GM19438 (cell line): Measurements from ENCODE around the gene MAML2.

Experiments
- ATAC-seq: cut with Tn5 transposase; IDR thresholded peaks from one replicate; pipeline ENCODE4 v1.9.1; 2021; ENCODE audit warnings: low read depth; ENCODE audit not compliant: unreplicated experiment

The MAML2 gene

DNA sequence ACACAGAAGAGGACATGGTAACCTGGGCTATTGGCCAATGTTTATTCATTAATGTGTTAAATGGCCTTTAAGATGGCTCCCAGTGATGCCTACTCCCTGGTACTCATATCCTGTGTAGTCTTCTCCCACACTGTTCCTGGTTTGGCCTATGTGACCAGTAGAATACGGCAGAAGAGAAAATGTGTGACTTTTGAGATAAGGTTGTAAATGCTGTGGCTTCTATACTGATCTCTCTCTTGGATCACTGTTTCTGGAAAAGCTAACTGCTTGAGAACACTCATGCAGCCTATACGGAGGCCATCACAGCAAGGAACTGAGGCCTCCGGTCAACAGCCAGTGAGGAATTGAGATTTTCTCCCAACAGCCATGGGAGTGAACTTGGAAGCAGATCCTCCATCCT lies 24.1 kb downstream of the MAML2 start:
- ATAC-seq: no peak

DNA sequence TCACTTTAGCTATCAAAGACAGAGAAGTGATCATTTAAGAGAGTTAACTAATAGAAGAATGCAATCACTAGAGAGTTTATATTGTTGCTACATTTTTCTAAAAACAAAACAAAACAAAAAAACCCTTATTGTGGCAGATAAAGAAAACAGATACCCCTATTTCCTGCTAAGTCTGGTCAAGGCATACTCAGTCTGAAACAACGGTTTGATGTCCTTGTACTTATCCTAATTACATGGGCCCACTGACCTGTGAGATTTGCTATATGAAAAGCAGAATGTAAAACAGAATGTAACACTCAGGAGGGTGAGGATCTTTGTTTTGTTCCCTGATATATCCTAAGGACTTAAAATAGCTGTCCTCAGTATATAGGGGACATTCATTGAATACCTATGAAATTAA lies 24.6 kb downstream of the MAML2 start:
- no peak for ATAC-seq

DNA sequence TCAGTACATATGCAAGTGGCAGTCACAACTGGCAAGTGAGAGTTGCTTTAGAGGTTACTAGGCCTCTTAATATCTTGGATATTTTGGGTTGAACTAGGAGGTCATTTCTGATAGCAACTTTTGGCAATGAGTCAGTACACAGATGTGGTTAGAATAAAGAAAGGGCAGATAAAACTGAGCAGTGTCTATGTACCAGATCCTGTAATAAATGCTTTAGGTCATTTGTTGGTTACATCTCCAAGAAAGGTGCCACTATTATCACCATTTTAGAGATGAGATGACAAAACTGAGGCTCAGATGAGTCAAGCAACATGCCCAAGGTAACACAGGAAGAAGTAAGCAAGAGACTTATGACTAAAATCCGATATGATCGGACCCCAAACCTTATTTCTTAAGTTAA lies 25.0 kb downstream of the MAML2 start:
- ATAC-seq: no peak

DNA sequence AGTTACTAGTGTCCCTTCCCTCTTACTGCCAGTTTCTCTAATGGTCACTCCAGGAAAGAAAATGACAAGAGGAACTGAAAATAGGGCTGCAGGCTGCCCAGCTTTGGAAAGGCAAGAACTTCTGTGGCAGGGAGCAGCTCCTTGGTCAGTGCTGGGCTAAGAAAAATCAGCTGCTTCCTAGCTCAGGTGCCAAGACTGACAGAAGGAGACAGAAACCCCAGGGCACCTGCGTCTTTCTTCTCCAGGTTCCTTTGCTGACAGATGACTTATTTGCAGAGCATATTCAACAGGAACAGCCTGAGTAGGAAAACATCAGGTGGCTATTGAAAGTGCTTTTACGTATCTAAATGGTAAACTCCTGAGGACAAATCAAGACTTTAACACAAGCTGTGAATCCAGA lies 25.4 kb downstream of the MAML2 start:
- no peak for ATAC-seq

DNA sequence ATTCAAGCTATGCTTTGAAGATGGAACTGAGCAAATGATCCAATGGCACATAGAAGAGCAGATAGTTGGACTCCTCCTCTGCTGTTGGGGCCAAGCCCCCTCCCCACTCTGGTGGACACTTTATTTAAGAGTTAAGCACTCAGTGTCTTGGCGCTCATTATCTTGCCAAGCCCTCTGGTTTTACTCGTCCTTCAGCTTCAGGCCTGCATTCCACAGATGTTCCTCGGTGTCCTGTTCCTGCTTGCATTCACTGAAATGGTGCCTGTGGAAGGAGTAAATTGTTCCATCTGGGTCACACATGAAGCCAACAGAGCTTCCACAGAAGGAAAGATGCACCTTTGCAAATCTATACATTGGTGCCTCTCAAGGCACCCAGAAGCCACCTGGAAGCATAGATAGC lies 26.1 kb downstream of the MAML2 start:
- ATAC-seq: no peak

DNA sequence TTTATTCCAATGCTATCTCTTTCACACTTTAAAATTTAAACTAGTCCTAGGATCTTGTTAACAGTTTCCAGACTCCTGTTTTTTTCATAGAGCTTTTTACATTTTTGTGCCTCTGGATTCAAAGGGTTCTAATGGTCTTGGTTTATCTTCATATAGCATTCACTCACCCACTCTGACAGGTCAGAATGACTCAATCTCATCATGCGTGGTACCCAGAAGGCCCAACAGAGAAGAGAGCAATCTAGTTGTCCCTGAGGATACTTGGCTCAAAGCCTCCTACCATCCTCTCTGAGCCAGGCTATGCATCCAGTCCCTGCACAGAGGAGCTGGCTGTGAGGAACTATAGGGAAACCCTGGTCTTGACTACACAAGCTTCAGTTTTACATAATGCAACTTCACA lies 27.5 kb downstream of the MAML2 start:
- no peak for ATAC-seq

DNA sequence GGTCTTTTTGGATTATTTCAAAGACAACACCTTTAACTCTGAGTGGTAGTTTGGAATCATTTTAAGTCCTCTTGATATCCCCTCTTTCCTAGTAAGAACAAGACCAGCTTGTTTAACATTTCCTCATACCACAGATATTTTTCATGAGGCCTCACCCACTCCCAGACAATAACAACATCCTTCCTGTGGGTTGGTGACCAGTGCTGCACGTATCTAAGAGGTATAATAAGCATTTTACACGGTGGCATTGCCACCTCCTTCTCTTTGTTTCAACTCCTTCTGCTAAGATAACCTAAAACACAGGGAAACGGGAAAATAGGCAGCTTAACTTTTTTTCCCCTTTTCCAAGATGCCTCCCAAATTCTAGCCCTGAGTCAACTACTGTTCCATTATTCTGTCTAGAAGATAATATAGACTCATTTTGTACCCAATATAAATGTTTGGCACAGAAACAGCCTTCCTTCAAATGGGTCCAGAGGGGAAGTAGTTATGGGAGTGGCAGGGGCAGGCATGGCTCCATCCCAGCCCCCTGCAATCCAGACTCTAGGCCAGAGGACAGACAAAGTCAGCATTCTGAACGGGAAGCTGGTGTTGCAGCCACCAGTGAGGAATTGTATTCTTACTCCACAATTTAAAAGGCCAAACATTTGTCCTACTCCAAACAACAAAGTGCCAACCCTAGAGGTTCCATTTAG lies 28.5 kb downstream of the MAML2 start:
- ATAC-seq: no peak

DNA sequence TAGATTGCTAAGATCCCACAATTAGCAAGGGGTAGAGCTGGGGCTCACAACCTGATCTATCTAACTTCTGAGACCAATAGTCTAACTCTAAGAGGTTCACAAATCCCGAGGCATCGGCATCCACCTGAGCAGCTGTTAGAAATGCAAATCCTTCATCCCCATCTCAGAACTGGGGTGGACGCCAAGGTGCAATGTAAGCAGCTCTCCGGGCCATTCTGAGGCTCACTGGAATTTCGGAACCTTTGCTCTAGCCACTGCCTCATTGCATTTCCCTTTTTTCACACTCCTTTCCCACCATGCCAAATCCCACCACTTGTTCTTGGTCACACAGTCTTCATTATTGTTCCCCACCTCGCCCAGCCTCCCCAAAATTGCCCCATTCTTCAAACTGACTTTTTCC lies 29.8 kb downstream of the MAML2 start:
- ATAC-seq: no peak

DNA sequence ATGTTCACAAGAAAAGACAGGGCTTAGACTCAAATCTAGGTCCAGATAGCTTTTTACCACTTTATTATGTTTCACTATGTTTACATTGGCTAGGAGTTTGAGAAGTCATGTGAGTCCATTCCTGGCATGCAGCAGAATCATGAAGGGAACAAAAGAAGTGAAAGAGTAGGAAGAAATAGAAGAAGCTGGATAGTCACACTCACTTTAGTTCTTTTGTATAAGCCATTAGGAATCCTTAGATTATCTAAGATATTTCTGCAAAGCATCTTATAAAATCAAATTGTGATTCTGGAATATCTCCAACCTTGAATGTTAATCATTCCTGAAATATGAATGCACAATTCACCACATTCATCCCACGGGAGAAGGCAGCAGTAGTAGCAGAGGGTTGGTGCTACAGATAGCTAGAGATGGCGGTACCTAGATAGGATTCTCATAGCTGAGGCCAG lies 31.9 kb downstream of the MAML2 start:
- ATAC-seq: no peak

DNA sequence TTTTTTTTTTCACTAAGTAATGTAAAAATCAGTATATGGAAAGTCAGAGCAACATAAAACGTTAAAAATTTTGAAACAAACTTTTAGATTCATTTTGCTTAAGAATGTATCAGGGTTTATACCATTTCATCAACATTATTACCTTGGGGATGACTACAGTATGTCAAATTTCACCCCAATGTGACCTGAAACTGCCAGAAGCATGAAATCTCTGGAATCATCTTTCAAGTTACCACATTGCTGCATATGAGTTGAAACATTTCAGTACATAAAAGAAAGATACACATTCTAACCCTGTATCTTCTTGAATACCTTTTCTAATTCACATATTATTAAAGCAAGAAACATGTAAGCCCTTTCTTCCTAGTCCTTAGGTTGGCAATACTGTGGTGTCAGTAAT lies 32.8 kb downstream of the MAML2 start:
- ATAC-seq: no peak

DNA sequence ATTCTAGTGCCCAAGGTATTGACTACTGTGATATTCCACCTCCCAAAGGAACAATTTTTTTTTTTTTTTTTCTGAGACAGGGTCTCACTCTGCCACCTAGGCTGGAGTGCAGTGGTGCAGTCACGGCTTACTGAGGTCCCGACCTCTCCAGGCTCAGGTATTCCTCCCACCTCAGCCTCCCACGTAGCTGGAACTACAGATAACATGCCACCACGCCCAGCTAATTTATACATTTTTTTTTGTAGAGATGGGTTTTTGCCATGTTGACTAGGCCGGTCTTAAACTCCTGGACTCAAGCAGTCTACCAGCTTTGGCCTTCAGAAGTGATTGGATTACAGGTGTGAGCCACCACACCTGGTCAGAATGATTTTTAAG lies 33.4 kb downstream of the MAML2 start:
- no peak for ATAC-seq

DNA sequence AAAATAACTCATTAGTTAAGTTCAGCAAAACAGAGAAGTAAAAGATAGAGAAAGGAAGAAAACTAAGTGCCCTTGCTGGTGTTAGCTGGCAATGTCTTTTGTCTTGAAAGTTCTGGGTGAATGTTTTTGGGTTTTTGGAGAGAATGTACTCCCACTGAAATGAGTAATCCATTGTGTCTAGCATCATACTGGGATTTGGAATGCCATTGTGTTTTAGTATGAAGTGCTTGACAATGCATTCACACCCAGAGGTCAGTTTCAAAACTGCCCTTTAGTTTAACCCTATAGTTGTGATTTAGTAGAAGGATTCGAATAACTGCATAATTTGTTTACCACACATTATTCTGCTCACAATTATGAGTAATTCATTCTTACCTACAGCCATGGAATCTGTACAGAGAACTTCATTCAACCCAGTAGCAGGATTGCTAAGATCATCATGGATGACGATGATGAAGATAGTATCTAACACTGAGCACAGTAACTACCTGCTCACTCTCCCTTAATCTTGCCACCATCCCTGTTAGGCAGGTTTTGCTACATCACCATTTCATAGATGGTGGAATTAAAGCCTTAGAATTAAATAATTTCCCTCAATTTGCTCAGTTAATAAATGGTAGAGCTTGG lies 33.9 kb downstream of the MAML2 start:
- ATAC-seq: no peak

DNA sequence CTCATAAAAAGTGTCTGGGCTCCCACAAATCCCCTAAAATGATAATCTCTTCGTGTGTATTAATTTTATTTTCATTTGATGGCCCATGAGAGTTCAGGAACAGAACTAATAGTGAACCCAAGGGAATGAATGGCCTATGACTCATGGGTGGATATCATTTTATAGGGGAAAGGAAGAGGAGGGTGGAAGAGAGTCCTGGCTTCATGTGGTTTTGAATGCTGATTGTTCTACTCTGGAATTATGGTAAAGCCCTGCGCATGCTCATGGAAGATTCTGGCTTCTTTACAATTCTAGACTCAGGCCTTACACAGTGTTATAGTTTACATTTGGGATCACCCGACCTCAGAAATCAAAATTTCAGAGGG lies 35.2 kb downstream of the MAML2 start:
- ATAC-seq: no peak

DNA sequence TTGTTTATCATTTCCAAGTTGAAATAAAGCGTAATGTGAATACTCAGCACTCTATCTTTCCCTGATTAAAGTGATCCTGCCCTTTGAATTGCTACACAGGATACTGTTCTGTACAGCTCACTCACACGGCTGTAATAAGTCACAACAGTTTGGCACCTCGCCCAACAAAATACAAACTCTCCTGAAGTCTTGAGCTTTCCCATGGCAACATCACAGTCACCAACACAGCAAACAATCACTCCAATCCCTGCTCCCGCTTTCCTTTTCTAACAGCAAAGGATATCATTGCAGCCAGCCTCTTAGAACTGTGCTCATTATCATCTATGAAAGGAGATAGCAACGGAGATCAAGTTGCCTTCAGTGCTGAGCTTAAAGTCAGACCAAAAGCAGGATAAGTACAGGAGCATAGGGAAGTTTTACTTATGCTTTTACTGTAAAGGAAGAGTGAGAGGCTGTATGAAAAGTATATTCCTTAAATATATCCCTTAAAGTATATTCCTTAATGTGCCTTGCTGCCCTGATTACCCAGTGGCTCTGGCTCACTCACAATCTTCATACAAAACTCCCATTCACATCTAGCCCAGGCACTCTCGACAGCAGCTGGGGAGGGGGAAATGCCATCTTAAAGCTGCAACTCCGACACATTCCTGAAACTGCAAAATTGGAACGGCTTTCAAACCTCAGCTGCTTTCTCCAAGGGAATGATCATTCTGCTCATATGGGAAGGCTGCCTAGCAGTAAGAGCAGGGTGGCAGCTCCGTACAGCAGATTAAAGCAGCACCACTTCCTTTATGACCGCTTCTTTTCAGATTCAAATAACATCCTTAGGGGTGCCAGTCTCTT lies 35.8 kb downstream of the MAML2 start:
- no peak for ATAC-seq

DNA sequence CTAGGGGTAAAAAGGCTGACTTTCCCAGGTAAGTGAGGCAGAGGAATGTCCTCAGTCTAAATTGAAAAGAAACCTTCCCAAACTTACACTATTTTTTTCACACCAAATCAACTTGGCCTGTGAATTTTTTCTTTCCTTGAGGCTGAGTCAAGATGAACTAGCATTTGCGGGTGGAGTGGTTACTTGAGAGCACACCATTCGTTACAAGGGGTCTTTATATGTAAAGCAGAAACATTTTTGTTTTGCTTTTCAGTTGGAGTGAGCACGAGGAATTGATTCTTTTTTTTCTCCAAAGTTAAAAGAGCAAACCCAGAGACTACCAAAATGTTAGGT lies 36.4 kb downstream of the MAML2 start:
- no peak for ATAC-seq

DNA sequence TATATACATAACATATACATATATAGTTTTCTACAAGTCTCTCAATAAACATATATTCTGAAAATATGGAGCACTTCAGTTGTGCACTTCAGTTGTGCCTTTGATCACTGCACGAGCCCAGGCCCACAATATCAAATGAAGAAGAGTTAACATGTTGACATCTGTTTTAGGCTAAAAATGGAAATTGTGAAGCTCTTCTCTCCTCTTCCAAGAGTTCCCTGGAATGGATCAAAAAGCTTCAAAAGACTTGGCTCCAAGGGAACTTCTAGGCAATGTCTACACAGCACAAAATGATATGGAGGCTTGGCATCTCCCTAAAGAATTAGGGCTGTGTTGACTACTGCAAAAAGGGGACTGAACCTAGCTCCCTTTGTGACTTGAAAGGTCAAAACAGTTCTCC lies 36.9 kb downstream of the MAML2 start:
- no peak for ATAC-seq

DNA sequence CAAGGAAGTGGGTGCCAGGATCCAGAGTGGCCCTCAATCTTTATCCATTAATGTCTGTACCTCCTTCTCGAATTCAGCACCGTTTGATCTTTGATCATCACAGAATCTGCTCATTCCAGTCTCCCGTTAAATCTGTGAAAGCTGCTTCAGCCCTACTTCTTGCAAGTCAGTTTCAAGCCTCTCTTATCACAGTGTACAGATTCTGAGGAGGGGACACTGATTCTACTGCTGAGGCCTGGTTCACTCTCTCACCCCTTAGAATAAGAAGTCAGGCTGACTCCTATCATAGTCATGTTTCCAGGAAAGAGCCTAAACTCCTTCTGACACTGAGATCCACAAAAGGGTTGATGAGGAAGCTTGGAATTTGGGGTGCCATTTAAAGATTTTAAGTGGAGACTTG lies 39.0 kb downstream of the MAML2 start:
- ATAC-seq: no peak

DNA sequence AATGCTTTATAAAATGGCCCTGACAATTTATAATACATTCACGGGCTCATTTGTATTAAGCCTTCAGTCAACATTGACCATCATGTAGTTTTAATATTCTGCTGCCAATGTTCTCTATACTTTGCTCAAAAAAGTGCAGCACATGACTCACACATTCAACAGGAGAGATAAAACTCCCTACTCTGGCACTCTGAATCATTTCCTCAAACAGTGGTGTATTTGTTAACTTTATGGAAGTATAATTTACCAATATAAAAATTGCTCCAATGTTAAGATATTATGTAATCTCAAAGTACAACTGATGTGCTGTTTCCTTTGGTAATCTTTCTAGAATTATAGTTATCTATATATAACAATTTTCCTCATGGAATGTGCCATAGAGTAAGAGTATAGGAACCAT lies 39.9 kb downstream of the MAML2 start:
- no peak for ATAC-seq

DNA sequence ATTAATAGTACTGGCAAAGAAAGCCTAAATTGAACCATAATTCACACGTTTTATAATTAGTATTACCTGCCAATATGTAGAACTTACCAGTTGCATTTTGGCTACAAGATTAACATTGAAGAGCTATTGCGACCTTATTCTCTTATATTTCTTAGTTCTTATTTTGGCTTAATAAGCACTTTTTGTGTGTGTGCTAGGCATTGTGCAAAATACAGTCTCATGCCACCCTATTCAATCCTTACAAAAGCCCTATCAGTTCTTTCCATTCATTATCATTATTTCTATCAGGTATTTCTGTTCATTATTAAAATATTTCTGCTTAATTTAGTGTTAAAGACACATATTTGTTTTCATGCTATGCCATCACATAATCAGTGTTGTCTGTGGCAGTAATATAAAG lies 41.2 kb downstream of the MAML2 start:
- ATAC-seq: no peak

DNA sequence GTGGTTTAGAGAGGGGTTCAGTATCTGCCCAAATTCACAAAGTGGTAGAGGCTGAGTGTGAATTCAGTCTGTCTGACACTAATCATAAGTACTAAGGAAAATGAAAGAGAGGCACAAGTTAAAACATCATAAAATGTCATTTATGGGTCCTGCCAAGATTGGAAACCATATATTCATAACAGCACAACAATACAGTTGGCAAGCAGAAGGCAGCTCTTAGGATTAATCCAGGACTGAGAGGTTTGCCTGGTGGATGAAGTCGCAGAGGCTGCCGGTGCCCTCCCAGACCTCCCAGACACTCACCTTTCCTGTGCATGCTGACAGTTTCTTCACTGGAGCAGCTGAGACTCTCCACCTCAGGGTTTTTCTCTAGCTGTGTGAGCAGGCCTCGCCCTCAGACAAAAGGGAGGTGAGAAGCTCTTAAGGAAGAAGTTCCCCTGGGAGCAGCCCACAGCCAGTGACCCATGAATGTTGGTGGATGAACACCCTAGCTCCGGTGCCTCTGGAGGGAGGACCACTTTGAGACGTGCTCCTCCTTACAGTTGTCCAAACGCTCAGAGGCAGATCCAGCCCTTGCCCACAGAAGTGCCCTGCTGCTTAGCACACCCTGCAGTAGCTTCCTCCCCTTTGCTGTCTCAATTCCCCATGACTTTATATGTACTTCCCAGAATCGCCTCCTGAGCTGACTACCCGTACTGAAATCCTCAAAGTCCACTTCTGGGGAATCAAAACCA lies 43.7 kb downstream of the MAML2 start:
- no peak for ATAC-seq

DNA sequence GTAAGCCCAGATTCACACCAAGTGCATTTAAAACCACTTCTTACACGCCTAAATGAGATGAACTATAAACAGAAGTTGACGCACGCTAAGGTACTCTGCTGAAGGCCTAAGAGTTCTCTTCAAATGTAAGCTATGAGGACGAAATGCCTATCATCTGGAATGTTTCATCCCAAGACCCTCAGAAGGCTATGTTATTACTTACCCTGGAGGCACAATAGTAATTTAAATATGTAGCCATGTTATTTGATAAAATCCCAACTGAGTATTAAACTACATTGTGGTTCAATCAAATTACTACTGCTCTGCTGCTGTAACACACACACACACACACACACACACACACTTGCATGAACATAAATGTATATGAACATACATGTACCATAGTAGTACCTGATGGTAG lies 47.6 kb downstream of the MAML2 start:
- ATAC-seq: no peak
